Measurements from ENCODE around the gene ARL15. TPM values are rescaled to one million over a fixed set of nuclear protein-coding genes. Genes with fewer than 3 reads are reported as not detected.

The ARL15 gene
- total RNA-seq, 2 donors from 2014 or later: 11.4 to 22.8 TPM

GRCh38 chr5:54146916-54147315 is 163.5 kb downstream of the ARL15 start:
- Histone ChIP-seq H3K27ac (peak overlapping the region in 1 of 2 donors; percentile 9), H3K4me1 (peaks cover 0 to 26% of the 10 kb centered on the region in 2 donors), H3K4me3 (no peak overlapping the region), H3K36me3 (no peaks in the 10 kb centered on the region), H3K9me3 (no peaks in the 10 kb centered on the region), H3K27me3 (no peaks in the 10 kb centered on the region)
- no peak for DNase-seq (ENCODE audit: low spot score)
- no peak for TF ChIP-seq CTCF (IDR thresholded peaks at IDR 0.05)

DNA sequence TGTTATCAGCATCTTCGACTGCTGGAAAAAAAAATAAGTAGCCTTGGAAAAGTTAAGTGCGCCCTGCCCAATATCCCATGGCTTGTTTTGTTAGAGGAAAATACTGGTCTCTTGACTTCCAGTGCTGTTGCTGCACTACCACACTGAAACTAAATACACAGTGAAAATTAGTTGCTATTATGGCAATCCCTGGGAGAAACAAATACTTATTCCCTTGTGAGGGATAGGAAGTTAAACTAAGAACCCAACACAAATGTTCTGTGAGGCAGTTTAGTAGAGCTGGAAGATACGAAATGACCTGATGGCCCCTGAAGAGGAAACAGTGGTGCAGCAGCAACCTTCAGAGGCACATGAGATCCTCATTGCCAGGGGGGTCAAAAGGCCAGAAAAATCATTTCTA is 164.0 kb downstream of the ARL15 start:
- no peak for TF ChIP-seq CTCF (IDR thresholded peaks at IDR 0.05)
- no peaks in the 10 kb centered on the region for H3K9me3 ChIP-seq
- no peak for DNase-seq (ENCODE audit: low spot score)
- H3K27me3 ChIP-seq: no peaks in the 10 kb centered on the region
- no peak overlapping the region for H3K4me3 ChIP-seq
- no peaks in the 10 kb centered on the region for H3K36me3 ChIP-seq
- H3K27ac ChIP-seq: no peak overlapping the region
- peaks cover 0 to 26% of the 10 kb centered on the region in 2 donors for H3K4me1 ChIP-seq

- Histone ChIP-seq H3K27me3 (no peaks in the 10 kb centered on the region), H3K27ac (no peak overlapping the region)
These were observed 170.0 kb downstream of the ARL15 start for GRCh38 chr5:54140247-54140840.

DNA sequence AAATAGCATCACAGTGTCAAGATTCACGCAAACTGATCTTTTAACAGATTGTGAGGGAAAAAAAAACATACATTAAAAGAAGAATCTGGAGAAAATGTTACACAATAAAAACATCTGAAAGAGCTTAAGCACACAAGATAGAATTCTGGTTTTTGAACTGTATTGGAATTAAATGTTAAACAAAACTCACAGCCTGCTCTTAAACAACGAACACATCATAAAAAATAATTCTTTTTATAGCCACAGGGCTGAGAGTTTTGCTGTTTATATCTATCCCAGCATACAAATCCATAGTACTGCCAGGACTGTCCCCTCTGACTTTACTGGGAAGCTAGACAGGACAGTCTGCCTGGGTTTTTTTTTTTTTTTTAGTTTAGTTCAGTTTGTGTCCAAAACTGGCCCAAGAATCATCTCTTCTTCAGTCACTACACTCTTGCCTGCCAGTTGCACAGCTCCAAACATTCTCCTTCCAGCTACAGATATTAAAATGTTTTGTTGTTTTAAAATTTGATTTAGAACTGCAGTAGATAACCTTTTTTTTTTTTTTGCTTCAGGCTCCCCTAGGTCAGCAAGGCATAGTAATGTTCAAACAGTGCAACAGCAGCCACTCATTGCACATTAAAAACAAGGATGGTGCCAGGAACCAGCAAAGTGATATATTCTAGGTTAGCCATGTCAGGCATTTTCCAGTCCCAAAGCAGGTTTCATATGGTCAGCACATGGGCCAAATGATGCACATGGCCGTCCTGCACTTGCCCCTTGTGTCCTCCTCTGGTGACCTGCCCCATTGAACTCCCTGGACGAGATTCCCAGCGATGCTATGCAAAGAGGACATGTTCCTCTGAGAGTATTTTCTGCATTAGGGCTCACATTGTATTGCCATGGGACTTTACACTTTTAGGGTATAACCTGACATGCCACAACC is 173.6 kb downstream of the ARL15 start:
- no peak for DNase-seq (ENCODE audit: low spot score)
- H3K27ac ChIP-seq: no peak overlapping the region
- no peak overlapping the region for H3K4me3 ChIP-seq
- TF ChIP-seq CTCF (IDR thresholded peaks at IDR 0.05): no peak
- H3K36me3 ChIP-seq: no peaks in the 10 kb centered on the region
- no peaks in the 10 kb centered on the region for H3K4me1 ChIP-seq
- H3K9me3 ChIP-seq: no peaks in the 10 kb centered on the region
- H3K27me3 ChIP-seq: no peaks in the 10 kb centered on the region

More at GRCh38 chr5:54140247-54140840, 170.0 kb downstream of the ARL15 start:
- H3K36me3 ChIP-seq: no peaks in the 10 kb centered on the region
- DNase-seq (ENCODE audit: low spot score): no peak
- no peaks in the 10 kb centered on the region for H3K9me3 ChIP-seq
- H3K4me1 ChIP-seq: no peaks in the 10 kb centered on the region
- H3K4me3 ChIP-seq: no peak overlapping the region
- TF ChIP-seq CTCF (IDR thresholded peaks at IDR 0.05): no peak

- H3K27ac ChIP-seq: no peak overlapping the region
- TF ChIP-seq CTCF (IDR thresholded peaks at IDR 0.05): no peak
- DNase-seq (ENCODE audit: low spot score): no peak
- H3K27me3 ChIP-seq: no peaks in the 10 kb centered on the region
- no peaks in the 10 kb centered on the region for H3K36me3 ChIP-seq
- no peak overlapping the region for H3K4me3 ChIP-seq
- H3K4me1 ChIP-seq: no peaks in the 10 kb centered on the region
- no peaks in the 10 kb centered on the region for H3K9me3 ChIP-seq
These were observed 175.3 kb downstream of the ARL15 start for GRCh38 chr5:54135042-54135441.
